Panc1 (cell line): ENCODE results near the gene ALKBH6. TPM values are rescaled to one million over a fixed set of nuclear protein-coding genes. Genes with fewer than 3 reads are reported as not detected.

ENCODE experiments used
- ATAC-seq: fragments of 200-7000 bp; cut with Tn5 transposase; 2 replicates; pipeline ENCODE4 v1.9.1; 2020; ENCODE audit warnings: mild to moderate bottlenecking, moderate library complexity
- BruUV-seq: library from RNA; stranded (reverse); fragments of 400-500 nt; replicated peaks from 2 replicates; lab custom pipeline; 2021; lab: Mats Ljungman, UMichigan
- CTCF ChIA-PET: fragments of 300-600 bp; sonication (Branson Sonifier 250); formaldehyde crosslinking; loops from one replicate; lab custom pipeline; 2022; ENCODE audit warnings: antibody characterized with exemption; lab: Charles Lee
- POLR2A ChIA-PET: fragments of 300-600 bp; sonication (Branson Sonifier 250); formaldehyde crosslinking; loops from one replicate; lab custom pipeline; 2022; ENCODE audit warnings: antibody characterized with exemption; lab: Charles Lee
- DNase-seq: peaks from one replicate; pipeline ENCODE4 v3.0.0-alpha.2; 2010; ENCODE audit warnings: low read depth, low spot score
- H3K27ac ChIP-seq: 2 replicates; pipeline ENCODE4 v1.5.1; 2011; ENCODE audit warnings: mild to moderate bottlenecking, low read length, inconsistent platforms
- H3K27me3 ChIP-seq: fragments of 200-500 bp; sonication (Bioruptor generic); 2 replicates; pipeline ENCODE4 v1.6.0; 2014; ENCODE audit warnings: low read length, inconsistent platforms; ENCODE audit not compliant: control insufficient read depth, insufficient read depth
- H3K36me3 ChIP-seq: fragments of 200-500 bp; sonication (Bioruptor generic); 2 replicates; pipeline ENCODE4 v1.5.1; 2014; ENCODE audit warnings: inconsistent platforms, mild to moderate bottlenecking, low read length, moderate library complexity; ENCODE audit not compliant: control insufficient read depth, insufficient read depth
- H3K4me1 ChIP-seq: 2 replicates; pipeline ENCODE4 v1.5.1; 2011; ENCODE audit warnings: inconsistent platforms, mild to moderate bottlenecking, low read length, moderate library complexity; ENCODE audit not compliant: control insufficient read depth, insufficient read depth
- H3K4me3 ChIP-seq, 2 experiments: 2 replicates each; pipeline ENCODE4 v1.5.1; 2011 to 2012; ENCODE audit warnings: low read depth in 2 of 2, low read length in 2 of 2, mild to moderate bottlenecking in 2 of 2, inconsistent platforms in 1 of 2, moderate library complexity in 1 of 2
- H3K9me3 ChIP-seq: fragments of 200-500 bp; sonication (Bioruptor generic); 2 replicates; pipeline ENCODE4 v1.5.1; 2014; ENCODE audit warnings: low read depth, mild to moderate bottlenecking, inconsistent platforms, low read length, moderate library complexity; ENCODE audit not compliant: control insufficient read depth, insufficient read depth
- POLR2AphosphoS5 ChIP-seq: IDR thresholded peaks from 2 replicates; pipeline ENCODE4 v1.6.1; 2012; ENCODE audit warnings: mild to moderate bottlenecking, low read depth, low read length, moderate library complexity
- SIN3A ChIP-seq: IDR thresholded peaks from 2 replicates; pipeline ENCODE4 v1.6.1; 2012; ENCODE audit warnings: low read depth, mild to moderate bottlenecking, low read length, moderate library complexity, borderline replicate concordance; ENCODE audit not compliant: insufficient read depth
- TCF7L2 ChIP-seq: IDR thresholded peaks from 2 replicates; pipeline ENCODE4 v1.6.1; 2011; ENCODE audit warnings: mild to moderate bottlenecking, low read depth, low read length, inconsistent platforms
- in situ Hi-C: cut with HindIII; loops from 2 replicates; pipeline ENCODE4 v1.10.0; 2016; ENCODE audit warnings: low sequenced_read_pairs, low pct_unique_long_range_greater_than_20kb
- intact Hi-C: fragments of 100-400 bp; cut with micrococcal nuclease; formaldehyde crosslinking; loops from one replicate; pipeline ENCODE4 v1.10.0; 2022; ENCODE audit not compliant: unreplicated experiment
- total RNA-seq: library from RNA; stranded (reverse); gene quantifications from one replicate; pipeline ENCODE4 v1.2.1, GENCODE V29; 2021; ENCODE audit not compliant: unreplicated experiment
- TF ChIP-seq, protein P1 (sequence below): fragments of 450-650 bp; IDR thresholded peaks from 2 replicates; pipeline ENCODE4 v1.5.1; 2017; ENCODE audit warnings: mild to moderate bottlenecking
- TF ChIP-seq, protein P2 (sequence below), 2 experiments: IDR thresholded peaks; 2 replicates each; pipeline ENCODE4 v1.6.1; 2011 to 2012; ENCODE audit warnings: low read depth in 2 of 2, control low read depth in 1 of 2, low read length in 1 of 2, mild to moderate bottlenecking in 1 of 2, moderate library complexity in 1 of 2; ENCODE audit not compliant: insufficient read depth in 1 of 2

The ALKBH6 gene
- total RNA-seq, 1 experiment from 2014 or later, result 44.8 TPM

DNA sequence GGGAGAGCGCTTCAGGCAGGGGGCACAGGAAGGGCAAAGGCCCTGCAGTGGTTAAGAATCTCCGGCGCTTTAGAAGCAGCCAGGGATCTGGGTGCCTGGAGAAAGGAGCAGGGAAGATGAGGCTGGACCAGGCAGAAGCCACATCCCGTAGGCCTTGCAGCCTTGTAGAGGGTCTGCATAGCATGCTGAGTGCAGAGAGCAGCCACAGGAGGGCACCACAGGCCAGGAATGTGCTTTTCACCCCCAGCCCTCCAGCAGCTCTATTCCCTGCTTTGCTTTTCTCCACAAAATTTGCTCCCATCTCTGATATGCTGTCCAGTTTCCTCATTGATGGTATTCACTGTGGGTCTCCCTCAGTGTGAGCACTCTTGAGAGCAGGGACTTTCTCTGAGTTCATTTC lies 46.4 kb upstream of the ALKBH6 start:
- H3K9me3 ChIP-seq, result no peaks in the 10 kb centered on the region
- H3K4me3 ChIP-seq, result no peak overlapping the region
- TF ChIP-seq TCF7L2, result no peak
- in situ Hi-C loops, result no loop called here
- peaks cover 19% of the 10 kb centered on the region for H3K36me3 ChIP-seq
- DNase-seq (no peak), ATAC-seq (peak; percentile 69)
- intact Hi-C loops, result no loop called here
- peaks cover 6% of the 10 kb centered on the region for H3K4me1 ChIP-seq
- H3K27me3 ChIP-seq, result no peaks in the 10 kb centered on the region
- CTCF ChIA-PET, result no interaction called here
- BruUV-seq, result no TSS peak
- no peak overlapping the region for H3K27ac ChIP-seq
- POLR2A ChIA-PET, result no interaction called here

DNA sequence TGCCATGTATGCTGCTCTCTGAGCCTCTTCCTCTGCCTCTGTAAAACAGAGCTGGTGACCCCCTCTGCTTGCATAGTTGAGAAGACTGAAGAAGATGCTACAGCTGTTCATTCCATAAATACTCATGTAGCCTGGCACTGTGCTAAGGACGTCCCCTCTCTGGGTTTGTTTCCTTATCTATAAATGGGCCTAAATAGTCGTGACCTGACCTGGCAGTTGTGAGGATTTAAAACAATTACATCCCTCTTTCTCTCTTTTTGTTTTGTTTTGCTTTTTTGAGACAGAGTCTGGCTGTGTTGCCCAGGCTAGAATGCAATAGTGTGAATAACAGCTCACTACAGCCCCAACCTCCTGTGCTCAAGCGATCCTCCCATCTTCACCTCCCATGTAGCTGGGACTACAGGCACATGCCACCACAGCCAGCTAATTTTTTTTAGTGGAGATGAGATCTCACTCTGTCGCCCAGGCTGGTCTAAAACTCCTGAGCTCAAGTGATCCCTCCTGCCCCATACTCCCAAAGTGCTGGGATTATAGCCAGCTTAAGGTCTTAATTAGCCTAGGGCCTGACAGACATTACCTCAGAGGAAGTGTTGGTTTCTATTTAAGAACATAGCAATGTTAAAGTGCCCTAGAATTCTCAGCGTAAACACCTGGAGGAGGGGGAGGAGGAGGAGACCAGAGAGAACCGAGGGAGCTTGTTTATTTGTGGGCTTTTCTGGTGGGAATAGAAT lies 45.3 kb upstream of the ALKBH6 start:
- Histone ChIP-seq H3K4me3 (no peak overlapping the region), H3K27ac (no peak overlapping the region), H3K4me1 (peaks cover 6% of the 10 kb centered on the region), H3K36me3 (peaks cover 15% of the 10 kb centered on the region), H3K27me3 (no peaks in the 10 kb centered on the region), H3K9me3 (no peaks in the 10 kb centered on the region)
- BruUV-seq, result no TSS peak
- intact Hi-C loops (no loop called here), in situ Hi-C loops (no loop called here)
- ChIA-PET CTCF (interaction anchor here (0.6 kb wide), 1 partner anchor 30 kb away, joined by 3 read pairs; no protein-coding TSS in a partner anchor), POLR2A (interaction anchor here (0.5 to 0.7 kb wide), 2 partner anchors 22 to 68 kb away, joined by 4 to 5 read pairs; no protein-coding TSS in a partner anchor)
- no peak for ATAC-seq
- TF ChIP-seq, protein P1, sequence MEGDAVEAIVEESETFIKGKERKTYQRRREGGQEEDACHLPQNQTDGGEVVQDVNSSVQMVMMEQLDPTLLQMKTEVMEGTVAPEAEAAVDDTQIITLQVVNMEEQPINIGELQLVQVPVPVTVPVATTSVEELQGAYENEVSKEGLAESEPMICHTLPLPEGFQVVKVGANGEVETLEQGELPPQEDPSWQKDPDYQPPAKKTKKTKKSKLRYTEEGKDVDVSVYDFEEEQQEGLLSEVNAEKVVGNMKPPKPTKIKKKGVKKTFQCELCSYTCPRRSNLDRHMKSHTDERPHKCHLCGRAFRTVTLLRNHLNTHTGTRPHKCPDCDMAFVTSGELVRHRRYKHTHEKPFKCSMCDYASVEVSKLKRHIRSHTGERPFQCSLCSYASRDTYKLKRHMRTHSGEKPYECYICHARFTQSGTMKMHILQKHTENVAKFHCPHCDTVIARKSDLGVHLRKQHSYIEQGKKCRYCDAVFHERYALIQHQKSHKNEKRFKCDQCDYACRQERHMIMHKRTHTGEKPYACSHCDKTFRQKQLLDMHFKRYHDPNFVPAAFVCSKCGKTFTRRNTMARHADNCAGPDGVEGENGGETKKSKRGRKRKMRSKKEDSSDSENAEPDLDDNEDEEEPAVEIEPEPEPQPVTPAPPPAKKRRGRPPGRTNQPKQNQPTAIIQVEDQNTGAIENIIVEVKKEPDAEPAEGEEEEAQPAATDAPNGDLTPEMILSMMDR, result no peak
- TF ChIP-seq SIN3A (no peak), POLR2AphosphoS5 (no peak; the same call in 1 of the 2 replicates), TCF7L2 (no peak)
- TF ChIP-seq, protein P2, sequence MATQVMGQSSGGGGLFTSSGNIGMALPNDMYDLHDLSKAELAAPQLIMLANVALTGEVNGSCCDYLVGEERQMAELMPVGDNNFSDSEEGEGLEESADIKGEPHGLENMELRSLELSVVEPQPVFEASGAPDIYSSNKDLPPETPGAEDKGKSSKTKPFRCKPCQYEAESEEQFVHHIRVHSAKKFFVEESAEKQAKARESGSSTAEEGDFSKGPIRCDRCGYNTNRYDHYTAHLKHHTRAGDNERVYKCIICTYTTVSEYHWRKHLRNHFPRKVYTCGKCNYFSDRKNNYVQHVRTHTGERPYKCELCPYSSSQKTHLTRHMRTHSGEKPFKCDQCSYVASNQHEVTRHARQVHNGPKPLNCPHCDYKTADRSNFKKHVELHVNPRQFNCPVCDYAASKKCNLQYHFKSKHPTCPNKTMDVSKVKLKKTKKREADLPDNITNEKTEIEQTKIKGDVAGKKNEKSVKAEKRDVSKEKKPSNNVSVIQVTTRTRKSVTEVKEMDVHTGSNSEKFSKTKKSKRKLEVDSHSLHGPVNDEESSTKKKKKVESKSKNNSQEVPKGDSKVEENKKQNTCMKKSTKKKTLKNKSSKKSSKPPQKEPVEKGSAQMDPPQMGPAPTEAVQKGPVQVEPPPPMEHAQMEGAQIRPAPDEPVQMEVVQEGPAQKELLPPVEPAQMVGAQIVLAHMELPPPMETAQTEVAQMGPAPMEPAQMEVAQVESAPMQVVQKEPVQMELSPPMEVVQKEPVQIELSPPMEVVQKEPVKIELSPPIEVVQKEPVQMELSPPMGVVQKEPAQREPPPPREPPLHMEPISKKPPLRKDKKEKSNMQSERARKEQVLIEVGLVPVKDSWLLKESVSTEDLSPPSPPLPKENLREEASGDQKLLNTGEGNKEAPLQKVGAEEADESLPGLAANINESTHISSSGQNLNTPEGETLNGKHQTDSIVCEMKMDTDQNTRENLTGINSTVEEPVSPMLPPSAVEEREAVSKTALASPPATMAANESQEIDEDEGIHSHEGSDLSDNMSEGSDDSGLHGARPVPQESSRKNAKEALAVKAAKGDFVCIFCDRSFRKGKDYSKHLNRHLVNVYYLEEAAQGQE (IDR thresholded peaks at IDR 0.05; ENCODE audit: insufficient read depth in 1 of 2, low read depth in 2 of 2, low read length in 1 of 2), result no peak
- DNase-seq, result no peak
